Loucy (cell line): ENCODE measurements around the gene ATP13A3.

Source experiments
- H2AFZ ChIP-seq: fragments of 200-600 bp; sonication (generic); 2 replicates; pipeline ENCODE4 v1.6.0; 2016; ENCODE audit warnings: antibody characterized with exemption, mild to moderate bottlenecking, low read length, moderate library complexity
- H3F3A ChIP-seq: fragments of 200-600 bp; 2 replicates; pipeline ENCODE4 v1.6.0; 2016; ENCODE audit warnings: antibody characterized with exemption, low read depth, mild to moderate bottlenecking
- H3K27me3 ChIP-seq: fragments of 200-600 bp; sonication (generic); 2 replicates; pipeline ENCODE4 v1.6.1; 2014; ENCODE audit warnings: low read length, mild to moderate bottlenecking; ENCODE audit not compliant: insufficient read depth, poor library complexity, severe bottlenecking
- H3K36me3 ChIP-seq: fragments of 200-600 bp; sonication (generic); 2 replicates; pipeline ENCODE4 v1.6.1; 2016; ENCODE audit warnings: low read length; ENCODE audit not compliant: insufficient read depth
- H3K4me1 ChIP-seq: fragments of 200-600 bp; sonication (generic); 2 replicates; pipeline ENCODE4 v1.5.1; 2014; ENCODE audit warnings: low read length, mild to moderate bottlenecking; ENCODE audit not compliant: insufficient read depth, poor library complexity, severe bottlenecking
- H3K4me2 ChIP-seq: fragments of 200-600 bp; sonication (generic); 2 replicates; pipeline ENCODE4 v1.6.0; 2014; ENCODE audit warnings: antibody characterized with exemption, low read length, low read depth, mild to moderate bottlenecking; ENCODE audit not compliant: poor library complexity, severe bottlenecking
- H3K4me3 ChIP-seq: fragments of 200-600 bp; sonication (generic); 2 replicates; pipeline ENCODE4 v1.5.1; 2014; ENCODE audit warnings: low read length, mild to moderate bottlenecking, mixed read lengths; ENCODE audit not compliant: poor library complexity, severe bottlenecking
- H3K79me2 ChIP-seq: fragments of 200-600 bp; sonication (generic); 2 replicates; pipeline ENCODE4 v1.6.1; 2014; ENCODE audit warnings: low read length; ENCODE audit not compliant: insufficient read depth
- H3K9ac ChIP-seq: fragments of 200-600 bp; sonication (generic); 2 replicates; pipeline ENCODE4 v1.6.0; 2014; ENCODE audit warnings: mild to moderate bottlenecking, low read depth, low read length, moderate library complexity; ENCODE audit not compliant: poor library complexity, severe bottlenecking
- H3K9me2 ChIP-seq: fragments of 200-600 bp; sonication (generic); replicated peaks from 2 replicates; pipeline ENCODE4 v1.6.1; 2016; ENCODE audit warnings: low read depth, low read length, mixed read lengths
- H3K9me3 ChIP-seq: fragments of 200-600 bp; sonication (generic); 2 replicates; pipeline ENCODE4 v1.6.1; 2014; ENCODE audit warnings: mild to moderate bottlenecking, antibody characterized with exemption, low read length, low read depth; ENCODE audit not compliant: insufficient read depth
- H4K20me1 ChIP-seq: fragments of 200-600 bp; sonication (generic); 2 replicates; pipeline ENCODE4 v1.6.0; 2014; ENCODE audit warnings: antibody characterized with exemption, low read length, mild to moderate bottlenecking; ENCODE audit not compliant: insufficient read depth, poor library complexity, severe bottlenecking
- EZH2phosphoT487 ChIP-seq: fragments of 200-600 bp; IDR thresholded peaks from 2 replicates; pipeline ENCODE4 v1.6.1; 2018; ENCODE audit warnings: antibody characterized with exemption, mild to moderate bottlenecking, moderate library complexity, borderline replicate concordance
- TF ChIP-seq, protein P1 (sequence below): fragments of 200-600 bp; sonication (generic); conservative IDR thresholded peaks from 2 replicates; pipeline ENCODE4 v1.5.1; 2014; ENCODE audit warnings: mild to moderate bottlenecking, antibody characterized with exemption, low read length

ATP13A3 gene

DNA sequence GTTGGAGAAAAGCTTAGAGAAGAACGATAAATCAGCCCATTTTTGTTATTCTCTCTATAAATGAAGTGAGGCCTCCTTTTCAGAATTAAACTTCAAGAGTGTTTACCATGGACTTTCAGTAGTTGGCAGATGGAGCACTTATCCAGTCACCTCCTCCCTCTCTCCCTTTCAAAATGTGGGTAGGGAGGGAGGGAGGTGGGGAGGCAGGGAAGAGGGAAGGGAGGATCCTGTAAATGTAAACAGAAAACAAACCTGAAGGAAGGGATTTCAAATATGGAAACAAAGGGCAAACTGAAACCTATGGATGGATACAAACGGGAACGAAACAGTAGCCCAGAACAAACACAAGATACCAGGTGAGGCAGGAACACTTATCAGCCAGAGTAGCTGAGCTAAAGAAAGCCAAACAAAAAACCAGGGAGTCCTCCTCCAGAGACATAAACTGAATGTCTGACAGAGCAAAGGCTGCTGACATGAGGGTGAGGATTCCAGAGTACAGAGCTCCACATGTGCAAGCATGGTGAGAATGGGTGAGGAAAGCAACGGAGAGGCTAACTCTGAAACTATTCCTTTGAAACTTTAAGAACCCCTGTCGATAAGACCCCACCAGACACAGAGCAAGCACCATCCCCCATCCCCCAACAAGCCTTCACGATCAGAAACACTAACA is 46.8 kb downstream of the ATP13A3 start:
- H3K4me2 ChIP-seq = no peak overlapping the region
- no peaks in the 10 kb centered on the region for H3K79me2 ChIP-seq
- no peaks in the 10 kb centered on the region for H4K20me1 ChIP-seq
- H3K36me3 ChIP-seq = peaks cover 83% of the 10 kb centered on the region
- no peaks in the 10 kb centered on the region for H3K9me2 ChIP-seq
- H3K4me3 ChIP-seq = no peak overlapping the region
- H3K9ac ChIP-seq = no peak overlapping the region
- peaks cover 3% of the 10 kb centered on the region for H3K4me1 ChIP-seq
- no peaks in the 10 kb centered on the region for H3K27me3 ChIP-seq
- no peaks in the 10 kb centered on the region for H3K9me3 ChIP-seq
- no peak overlapping the region for H2AFZ ChIP-seq
- TF ChIP-seq, protein P1, sequence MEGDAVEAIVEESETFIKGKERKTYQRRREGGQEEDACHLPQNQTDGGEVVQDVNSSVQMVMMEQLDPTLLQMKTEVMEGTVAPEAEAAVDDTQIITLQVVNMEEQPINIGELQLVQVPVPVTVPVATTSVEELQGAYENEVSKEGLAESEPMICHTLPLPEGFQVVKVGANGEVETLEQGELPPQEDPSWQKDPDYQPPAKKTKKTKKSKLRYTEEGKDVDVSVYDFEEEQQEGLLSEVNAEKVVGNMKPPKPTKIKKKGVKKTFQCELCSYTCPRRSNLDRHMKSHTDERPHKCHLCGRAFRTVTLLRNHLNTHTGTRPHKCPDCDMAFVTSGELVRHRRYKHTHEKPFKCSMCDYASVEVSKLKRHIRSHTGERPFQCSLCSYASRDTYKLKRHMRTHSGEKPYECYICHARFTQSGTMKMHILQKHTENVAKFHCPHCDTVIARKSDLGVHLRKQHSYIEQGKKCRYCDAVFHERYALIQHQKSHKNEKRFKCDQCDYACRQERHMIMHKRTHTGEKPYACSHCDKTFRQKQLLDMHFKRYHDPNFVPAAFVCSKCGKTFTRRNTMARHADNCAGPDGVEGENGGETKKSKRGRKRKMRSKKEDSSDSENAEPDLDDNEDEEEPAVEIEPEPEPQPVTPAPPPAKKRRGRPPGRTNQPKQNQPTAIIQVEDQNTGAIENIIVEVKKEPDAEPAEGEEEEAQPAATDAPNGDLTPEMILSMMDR = no peak
- TF ChIP-seq EZH2phosphoT487 = no peak
- H3F3A ChIP-seq = no peaks in the 10 kb centered on the region

DNA sequence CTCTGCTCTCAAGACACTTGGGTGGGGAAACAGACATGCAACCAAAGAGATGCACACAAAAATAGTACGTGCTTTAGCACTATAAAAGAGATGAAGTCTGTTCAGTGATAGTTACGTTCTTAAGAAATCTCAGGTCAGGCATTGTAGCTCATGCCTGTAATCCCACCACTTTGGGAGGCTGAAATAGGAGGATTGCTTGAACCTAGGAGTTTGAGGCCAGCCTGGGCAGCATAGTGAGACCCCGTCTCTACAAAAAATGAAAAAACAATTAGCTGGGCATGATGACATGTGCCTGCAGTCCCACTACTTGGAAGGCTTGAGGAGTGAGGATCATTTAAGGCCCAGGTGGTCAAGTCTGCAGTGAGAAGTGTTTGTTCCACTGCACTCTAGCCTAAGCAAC is 52.3 kb downstream of the ATP13A3 start:
- Histone ChIP-seq H3K9me2 (no peaks in the 10 kb centered on the region), H3K9me3 (no peaks in the 10 kb centered on the region), H3K4me1 (peaks cover 3% of the 10 kb centered on the region), H3K4me3 (no peak overlapping the region), H3K9ac (no peak overlapping the region), H3F3A (no peaks in the 10 kb centered on the region), H3K27me3 (no peaks in the 10 kb centered on the region), H3K36me3 (peaks cover 97% of the 10 kb centered on the region), H4K20me1 (no peaks in the 10 kb centered on the region), H3K4me2 (no peak overlapping the region), H2AFZ (no peak overlapping the region), H3K79me2 (no peaks in the 10 kb centered on the region)
- TF ChIP-seq, protein P1 = no peak
- TF ChIP-seq EZH2phosphoT487 = no peak

DNA sequence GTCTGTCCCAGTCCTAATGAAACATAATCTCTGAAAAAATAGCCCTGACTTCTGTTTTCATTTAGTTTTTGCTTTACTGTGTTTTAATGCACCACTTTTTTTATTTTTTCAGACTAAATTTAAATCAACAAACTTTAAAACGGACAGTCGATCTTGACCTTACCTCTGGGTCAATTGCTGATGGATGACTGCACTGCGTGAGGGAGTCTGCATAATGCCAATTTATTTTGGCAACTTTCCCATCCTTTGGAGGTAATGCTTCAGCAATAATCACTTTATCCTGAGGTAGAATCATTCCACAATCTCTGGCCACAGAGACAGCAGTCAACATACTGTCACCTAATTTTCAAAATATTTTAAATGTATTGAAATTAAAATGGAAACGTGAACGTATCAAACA is 55.2 kb downstream of the ATP13A3 start:
- Histone ChIP-seq H3K4me1 (no peaks in the 10 kb centered on the region), H3K9me3 (no peaks in the 10 kb centered on the region), H3K36me3 (peaks cover 92% of the 10 kb centered on the region), H3K27me3 (no peaks in the 10 kb centered on the region), H3F3A (no peaks in the 10 kb centered on the region), H3K9ac (no peak overlapping the region), H3K4me3 (no peak overlapping the region), H3K9me2 (no peaks in the 10 kb centered on the region), H3K79me2 (no peaks in the 10 kb centered on the region), H2AFZ (no peak overlapping the region), H4K20me1 (no peaks in the 10 kb centered on the region), H3K4me2 (no peak overlapping the region)
- TF ChIP-seq EZH2phosphoT487 = no peak
- TF ChIP-seq, protein P1 = no peak
